ENCODE measurements around the gene FCN2. TPM values are rescaled to one million over a fixed set of nuclear protein-coding genes. Genes with fewer than 3 reads are reported as not detected.

The FCN2 gene
- total RNA-seq, 2 donors from 2014 or later: not detected

DNA sequence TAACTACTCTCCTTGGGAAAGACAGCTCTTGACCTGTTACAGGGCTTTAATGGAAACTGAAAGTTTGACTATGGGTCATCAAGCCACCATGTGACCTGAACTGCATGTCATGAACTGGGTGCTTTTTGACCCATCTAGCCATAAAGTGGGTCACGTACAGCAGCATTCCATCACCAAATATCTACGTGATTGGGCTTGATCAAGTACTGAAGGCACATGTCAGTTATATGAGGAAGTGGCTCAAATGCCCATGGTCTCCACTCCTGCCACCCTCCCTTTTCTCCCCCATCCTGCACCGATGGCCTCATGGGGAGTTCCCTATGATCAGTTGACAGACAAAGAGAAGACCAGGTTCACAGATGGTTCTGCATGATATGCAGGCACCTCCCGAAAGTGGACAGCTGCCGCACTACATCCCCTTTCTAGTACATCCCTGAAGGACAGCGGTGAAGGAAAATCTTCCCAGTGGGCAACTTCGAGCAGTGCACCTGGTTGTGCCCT, 44.5 kb downstream of the FCN2 start:
- TF ChIP-seq, protein P1, sequence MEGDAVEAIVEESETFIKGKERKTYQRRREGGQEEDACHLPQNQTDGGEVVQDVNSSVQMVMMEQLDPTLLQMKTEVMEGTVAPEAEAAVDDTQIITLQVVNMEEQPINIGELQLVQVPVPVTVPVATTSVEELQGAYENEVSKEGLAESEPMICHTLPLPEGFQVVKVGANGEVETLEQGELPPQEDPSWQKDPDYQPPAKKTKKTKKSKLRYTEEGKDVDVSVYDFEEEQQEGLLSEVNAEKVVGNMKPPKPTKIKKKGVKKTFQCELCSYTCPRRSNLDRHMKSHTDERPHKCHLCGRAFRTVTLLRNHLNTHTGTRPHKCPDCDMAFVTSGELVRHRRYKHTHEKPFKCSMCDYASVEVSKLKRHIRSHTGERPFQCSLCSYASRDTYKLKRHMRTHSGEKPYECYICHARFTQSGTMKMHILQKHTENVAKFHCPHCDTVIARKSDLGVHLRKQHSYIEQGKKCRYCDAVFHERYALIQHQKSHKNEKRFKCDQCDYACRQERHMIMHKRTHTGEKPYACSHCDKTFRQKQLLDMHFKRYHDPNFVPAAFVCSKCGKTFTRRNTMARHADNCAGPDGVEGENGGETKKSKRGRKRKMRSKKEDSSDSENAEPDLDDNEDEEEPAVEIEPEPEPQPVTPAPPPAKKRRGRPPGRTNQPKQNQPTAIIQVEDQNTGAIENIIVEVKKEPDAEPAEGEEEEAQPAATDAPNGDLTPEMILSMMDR (IDR thresholded peaks at IDR 0.05): no peak
- peaks cover 0 to 4% of the 10 kb centered on the region in 2 donors for H3K9me3 ChIP-seq
- no peaks in the 10 kb centered on the region for H3K36me3 ChIP-seq
- no peaks in the 10 kb centered on the region for H3K27me3 ChIP-seq
- no peak overlapping the region for H3K27ac ChIP-seq
- no peaks in the 10 kb centered on the region for H3K4me1 ChIP-seq
- H3K4me3 ChIP-seq: no peak overlapping the region
- no peak for DNase-seq (ENCODE audit: low spot score)

DNA sequence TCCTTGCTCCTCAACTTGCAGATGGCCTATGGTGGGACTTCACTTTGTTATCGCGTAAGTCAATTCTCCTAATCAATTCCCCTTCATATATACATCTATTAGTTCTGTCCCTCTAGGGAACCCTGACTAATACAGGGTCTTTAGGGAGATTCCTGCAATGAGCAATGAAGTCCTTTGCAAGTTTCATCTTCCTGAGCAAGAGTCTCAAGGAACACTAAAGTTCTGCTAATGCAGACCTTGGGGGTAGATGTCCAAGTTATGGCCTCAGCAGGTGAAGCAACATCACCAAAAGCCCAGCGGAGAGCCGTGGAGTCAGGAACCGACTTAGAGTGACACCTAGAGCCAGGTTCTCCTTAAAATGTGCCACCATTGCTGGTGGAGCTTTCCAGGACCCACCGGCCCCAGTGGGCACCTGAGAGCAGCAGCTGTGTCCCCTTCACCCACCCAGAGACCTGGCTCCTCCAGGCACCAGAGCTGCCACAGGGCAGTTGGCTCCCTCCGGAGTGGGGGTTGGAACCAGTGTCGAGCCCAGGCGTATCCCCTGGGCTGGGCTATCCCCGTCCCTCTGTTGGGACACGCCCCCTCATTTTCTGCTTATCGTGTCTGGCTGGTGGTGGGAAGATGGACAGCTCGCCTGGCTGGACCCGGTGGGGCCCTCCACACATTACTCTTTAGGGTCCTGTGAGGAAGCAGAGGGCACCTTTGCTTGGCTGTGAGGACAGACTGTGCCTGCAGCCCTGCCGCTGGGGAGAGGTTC, 48.0 kb downstream of the FCN2 start:
- H3K4me3 ChIP-seq: no peak overlapping the region
- DNase-seq (ENCODE audit: low spot score): no peak
- H3K27ac ChIP-seq: no peak overlapping the region
- H3K27me3 ChIP-seq: no peaks in the 10 kb centered on the region
- H3K36me3 ChIP-seq: no peaks in the 10 kb centered on the region
- H3K4me1 ChIP-seq: no peaks in the 10 kb centered on the region
- H3K9me3 ChIP-seq: no peaks in the 10 kb centered on the region
- TF ChIP-seq, protein P1 (IDR thresholded peaks at IDR 0.05): no peak

DNA sequence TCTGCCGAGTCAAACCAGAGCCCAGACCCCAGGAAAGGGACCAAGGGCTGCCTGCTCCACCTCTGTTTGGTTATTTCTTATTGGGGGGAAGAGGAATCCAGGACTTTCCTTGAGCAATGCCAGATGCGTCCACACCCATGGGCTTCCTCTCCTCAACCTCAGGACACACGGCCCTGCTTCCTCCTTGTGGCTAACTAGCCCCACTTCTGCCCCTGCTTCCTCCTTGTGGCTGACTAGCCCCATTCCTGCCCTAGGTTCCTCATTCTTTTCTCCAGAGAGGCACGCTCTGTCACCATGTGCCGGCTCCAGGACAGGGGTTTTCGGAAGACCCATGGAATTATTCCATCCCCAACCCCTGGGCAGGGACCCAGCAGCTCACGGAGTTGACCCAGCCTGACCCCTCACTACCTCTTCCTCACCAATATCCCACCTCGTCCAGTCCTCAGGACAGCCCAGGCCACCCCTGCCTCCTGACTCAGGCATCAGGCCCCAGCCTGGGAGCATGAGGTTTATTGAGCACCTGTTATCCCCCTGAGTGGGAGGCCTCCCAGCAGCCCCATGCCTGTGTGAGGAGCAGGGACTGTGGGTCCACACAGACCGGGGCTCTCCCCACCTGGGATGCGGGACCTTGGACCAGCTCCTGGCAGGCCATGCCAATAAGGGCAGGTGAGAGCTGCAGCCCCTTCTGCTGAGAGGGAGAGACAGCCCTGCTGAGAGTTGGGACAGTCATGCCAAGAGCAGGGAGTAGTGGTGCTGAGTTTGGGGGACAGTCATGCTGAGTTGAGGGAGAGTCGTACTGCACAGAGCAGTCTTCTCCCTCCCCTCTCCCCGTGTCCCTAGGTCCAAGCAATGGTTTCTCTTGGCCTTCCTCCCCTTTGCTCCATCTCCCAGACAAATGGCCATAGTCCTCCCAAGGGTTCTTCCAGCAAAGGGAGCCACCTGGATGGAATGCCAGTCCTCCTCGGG, 48.9 kb downstream of the FCN2 start:
- no peaks in the 10 kb centered on the region for H3K27me3 ChIP-seq
- H3K4me3 ChIP-seq: no peak overlapping the region
- no peaks in the 10 kb centered on the region for H3K36me3 ChIP-seq
- H3K27ac ChIP-seq: no peak overlapping the region
- TF ChIP-seq, protein P1 (IDR thresholded peaks at IDR 0.05): no peak
- H3K9me3 ChIP-seq: no peaks in the 10 kb centered on the region
- peak; percentile 67 for DNase-seq (ENCODE audit: low spot score)
- H3K4me1 ChIP-seq: no peaks in the 10 kb centered on the region

DNA sequence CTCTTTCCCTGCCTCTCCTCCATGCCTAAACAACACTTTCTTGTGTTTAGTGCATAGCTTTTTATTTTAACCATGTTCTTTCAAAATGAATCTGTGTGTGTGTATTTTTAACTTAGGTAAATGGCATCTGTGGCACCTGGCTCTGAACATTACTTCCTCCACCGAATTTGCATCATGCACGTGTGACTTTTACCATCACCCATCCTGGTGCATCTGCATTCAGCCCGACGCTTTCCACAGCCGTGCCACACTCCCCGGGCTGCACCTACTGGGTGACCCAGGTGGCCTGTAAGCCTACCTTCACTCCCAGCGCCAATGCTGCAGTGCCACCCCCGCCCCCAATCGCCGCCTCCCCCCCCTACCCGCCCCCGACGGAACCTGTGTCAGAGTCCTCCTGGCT, 49.8 kb downstream of the FCN2 start:
- Histone ChIP-seq H3K36me3 (no peaks in the 10 kb centered on the region), H3K4me3 (no peak overlapping the region), H3K27ac (no peak overlapping the region), H3K27me3 (no peaks in the 10 kb centered on the region), H3K9me3 (no peaks in the 10 kb centered on the region), H3K4me1 (no peaks in the 10 kb centered on the region)
- TF ChIP-seq, protein P1 (IDR thresholded peaks at IDR 0.05): no peak
- DNase-seq (ENCODE audit: low spot score): no peak

DNA sequence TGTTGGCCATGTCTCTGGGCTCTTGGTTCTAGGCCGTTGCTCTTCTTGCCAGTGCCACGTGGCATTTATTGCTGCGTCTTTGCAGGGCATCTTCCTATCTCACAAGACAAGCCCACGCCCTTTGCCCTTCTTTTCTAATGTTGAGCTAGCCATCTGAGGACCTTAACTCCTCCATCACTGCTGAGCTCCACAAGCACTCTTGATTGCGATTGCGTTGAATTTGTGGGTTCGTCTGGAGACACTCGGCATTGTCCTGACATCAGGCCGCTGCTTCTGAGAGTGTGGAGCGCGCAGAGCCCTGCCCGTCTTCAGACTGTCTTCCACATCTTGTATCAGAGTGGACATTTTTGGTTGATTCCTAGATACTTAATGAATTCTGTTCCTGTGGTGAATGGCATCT, 51.6 kb downstream of the FCN2 start:
- Histone ChIP-seq H3K27ac (no peak overlapping the region), H3K27me3 (no peaks in the 10 kb centered on the region), H3K9me3 (no peaks in the 10 kb centered on the region), H3K4me3 (no peak overlapping the region), H3K4me1 (no peaks in the 10 kb centered on the region), H3K36me3 (no peaks in the 10 kb centered on the region)
- no peak for DNase-seq (ENCODE audit: low spot score)
- TF ChIP-seq, protein P1 (IDR thresholded peaks at IDR 0.05): no peak

Measured in right atrium auricular region (tissue), 2 donors.